ENCODE measurements around the gene SRPK1. TPM values are rescaled to one million over a fixed set of nuclear protein-coding genes. Genes with fewer than 3 reads are reported as not detected.

Gene SRPK1
- total RNA-seq, 1 donor from 2014 or later, result 31.2 TPM

DNA sequence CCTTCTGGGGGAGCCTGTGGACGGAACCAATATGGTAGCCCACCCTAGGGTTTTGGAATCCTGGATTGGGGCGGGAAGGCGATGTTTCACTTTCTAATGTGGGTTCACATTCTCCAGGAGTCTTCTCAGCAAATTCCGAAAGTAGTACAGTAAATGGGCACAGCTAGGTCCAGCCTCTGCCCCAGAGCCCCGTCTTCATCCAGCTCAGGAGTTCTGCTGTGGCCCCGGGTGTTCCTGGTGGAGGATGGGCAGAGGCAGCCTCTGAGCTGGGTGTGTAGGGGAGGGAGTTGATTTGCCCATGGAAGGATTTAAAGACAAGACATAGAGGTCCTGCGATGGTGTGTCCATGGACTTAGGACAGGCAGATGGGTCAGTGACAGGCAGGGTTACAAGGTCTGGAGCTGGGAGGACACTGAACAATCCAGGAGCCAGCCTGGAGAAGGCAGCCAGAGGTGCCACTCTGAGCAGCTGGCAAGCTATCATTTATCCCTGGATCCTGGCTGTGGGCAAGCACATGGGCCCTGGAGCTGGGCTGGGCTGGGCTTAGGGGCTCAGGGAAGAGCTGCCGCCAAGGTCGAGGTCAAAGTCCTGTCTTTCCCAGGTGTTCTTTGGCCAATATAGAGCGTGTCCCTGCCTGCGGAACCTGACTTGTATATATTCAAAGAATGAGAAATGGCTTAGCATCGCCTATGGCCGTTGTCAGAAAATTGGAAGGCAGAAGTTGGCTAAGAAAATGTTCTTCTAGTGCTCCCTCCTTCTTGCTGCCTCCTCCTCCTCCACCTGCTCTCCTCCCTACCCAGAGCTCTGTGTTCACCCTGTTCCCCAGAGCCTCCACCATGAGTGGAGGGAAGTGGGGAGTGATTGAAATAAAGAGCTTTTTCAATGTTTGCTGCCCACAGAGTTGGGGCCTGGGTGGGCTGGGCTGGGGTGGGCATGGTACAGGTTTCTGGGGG is 133.4 kb downstream of the SRPK1 start:
- H3K9me3 Mint-ChIP-seq (ENCODE audit: low read depth), result no peaks in the 10 kb centered on the region
- no peak for TF ChIP-seq CTCF (IDR thresholded peaks at IDR 0.05)
- no peak overlapping the region for H3K27ac Mint-ChIP-seq (ENCODE audit: unreplicated experiment)
- H3K4me3 Mint-ChIP-seq (ENCODE audit: unreplicated experiment), result no peak overlapping the region
- peaks cover 53% of the 10 kb centered on the region for H3K27me3 Mint-ChIP-seq (ENCODE audit: low read depth)
- H3K4me1 Mint-ChIP-seq (ENCODE audit: low read depth), result no peaks in the 10 kb centered on the region
- H3K36me3 Mint-ChIP-seq (ENCODE audit: low read depth), result no peaks in the 10 kb centered on the region
- peak; percentile 75 for DNase-seq (ENCODE audit: low spot score)

DNA sequence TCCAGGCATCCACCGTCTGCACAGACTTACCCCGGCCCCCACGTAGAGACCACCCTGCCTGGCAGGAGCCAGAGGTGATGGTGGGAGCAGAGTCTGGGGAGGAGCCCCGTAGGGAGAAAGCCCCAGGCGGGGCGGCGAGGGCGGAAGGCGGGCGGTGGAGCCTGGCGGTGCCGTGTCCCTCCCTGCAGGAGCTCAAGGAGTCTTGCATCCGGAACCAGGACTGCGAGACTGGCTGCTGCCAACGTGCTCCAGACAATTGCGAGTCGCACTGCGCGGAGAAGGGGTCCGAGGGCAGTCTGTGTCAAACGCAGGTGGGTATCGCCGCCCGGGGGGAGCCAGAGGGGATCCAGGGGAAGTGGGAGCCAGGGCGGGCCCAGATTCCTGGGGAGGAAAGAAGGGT is 134.1 kb downstream of the SRPK1 start:
- no peaks in the 10 kb centered on the region for H3K36me3 Mint-ChIP-seq (ENCODE audit: low read depth)
- H3K27ac Mint-ChIP-seq (ENCODE audit: unreplicated experiment), result no peak overlapping the region
- H3K9me3 Mint-ChIP-seq (ENCODE audit: low read depth), result no peaks in the 10 kb centered on the region
- TF ChIP-seq CTCF (IDR thresholded peaks at IDR 0.05), result no peak
- peak; percentile 93 for DNase-seq (ENCODE audit: low spot score)
- no peaks in the 10 kb centered on the region for H3K4me1 Mint-ChIP-seq (ENCODE audit: low read depth)
- no peak overlapping the region for H3K4me3 Mint-ChIP-seq (ENCODE audit: unreplicated experiment)
- peaks cover 57% of the 10 kb centered on the region for H3K27me3 Mint-ChIP-seq (ENCODE audit: low read depth)

DNA sequence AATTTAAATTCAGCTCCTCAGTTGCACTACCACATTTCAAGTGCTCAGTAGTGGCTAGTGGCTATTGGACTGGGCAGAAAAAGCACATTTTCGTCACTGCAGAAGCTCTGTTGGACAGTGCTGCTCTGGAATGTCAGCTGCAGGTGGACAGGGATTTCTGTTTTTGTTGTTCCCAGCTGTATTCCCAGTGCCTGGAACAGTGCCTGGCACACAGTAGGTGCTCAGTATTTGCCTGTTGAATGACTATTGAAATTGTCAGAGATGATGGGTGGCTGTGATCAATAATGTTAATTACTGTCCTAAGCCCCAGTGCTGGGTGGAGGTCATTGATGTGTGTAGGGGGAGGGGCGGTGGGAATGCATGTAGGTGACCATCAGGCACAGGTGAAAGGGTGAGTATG is 134.6 kb downstream of the SRPK1 start:
- Mint-ChIP-seq H3K27ac (ENCODE audit: unreplicated experiment) (no peak overlapping the region), H3K36me3 (ENCODE audit: low read depth) (no peaks in the 10 kb centered on the region), H3K4me1 (ENCODE audit: low read depth) (no peaks in the 10 kb centered on the region), H3K27me3 (ENCODE audit: low read depth) (peaks cover 57% of the 10 kb centered on the region), H3K4me3 (ENCODE audit: unreplicated experiment) (no peak overlapping the region), H3K9me3 (ENCODE audit: low read depth) (no peaks in the 10 kb centered on the region)
- DNase-seq (ENCODE audit: low spot score), result no peak
- TF ChIP-seq CTCF (IDR thresholded peaks at IDR 0.05), result no peak

GRCh38 chr6:35784200-35784599 is 136.7 kb downstream of the SRPK1 start:
- Mint-ChIP-seq H3K4me3 (ENCODE audit: unreplicated experiment) (no peak overlapping the region), H3K4me1 (ENCODE audit: low read depth) (no peaks in the 10 kb centered on the region), H3K36me3 (ENCODE audit: low read depth) (no peaks in the 10 kb centered on the region), H3K27ac (ENCODE audit: unreplicated experiment) (no peak overlapping the region), H3K9me3 (ENCODE audit: low read depth) (no peaks in the 10 kb centered on the region), H3K27me3 (ENCODE audit: low read depth) (peaks cover 49% of the 10 kb centered on the region)
- no peak for DNase-seq (ENCODE audit: low spot score)
- TF ChIP-seq CTCF (IDR thresholded peaks at IDR 0.05), result no peak

Other genes starting within 250 kb of the SRPK1 start
- gene FKBP5, start 232.2 kb downstream of the SRPK1 start, total RNA-seq, result 139 to 237 TPM (median 143 TPM) in 3 replicates
- gene ARMC12, start 184.1 kb downstream of the SRPK1 start, total RNA-seq, result 1.8 to 1.9 TPM (median 1.8 TPM) in 3 replicates
- gene CLPSL2, start 144.5 kb downstream of the SRPK1 start, total RNA-seq, result not detected in 3 replicates
- gene CLPSL1, start 140.1 kb downstream of the SRPK1 start, total RNA-seq, result not detected in 3 replicates
- gene CLPS, start 123.8 kb downstream of the SRPK1 start, total RNA-seq, result not detected in 3 replicates
- gene LHFPL5, start 115.7 kb downstream of the SRPK1 start, total RNA-seq, result not detected in 3 replicates
- 0.15 TPM in 1 of 3 replicates, not detected in the others for gene SLC26A8, start 103.5 kb upstream of the SRPK1 start, total RNA-seq
- gene MAPK14, start 106.7 kb upstream of the SRPK1 start, total RNA-seq, result 36.5 to 41.1 TPM (median 36.9 TPM) in 3 replicates
- gene MAPK13, start 209.4 kb upstream of the SRPK1 start, total RNA-seq, result 0.48 to 1.0 TPM (median 0.97 TPM) in 3 replicates